Left colon (tissue), 2 donors: ENCODE results near the gene CACNA2D1. TPM values are rescaled to one million over a fixed set of nuclear protein-coding genes. Genes with fewer than 3 reads are reported as not detected.
A peak's percentile ranks its signal among the peaks of the same experiment; 100 is the strongest.

Experiments used
- ATAC-seq: fragments of 200-7000 bp; cut with Tn5 transposase; one replicate; pipeline ENCODE4 v1.9.1; 2020; ENCODE audit warnings: mild to moderate bottlenecking, moderate library complexity
- DNase-seq, 2 donors: peaks; one replicate each; pipeline ENCODE4 v3.0.0-alpha.2; 2020
- intact Hi-C, 2 donors: fragments of 100-400 bp; cut with DNase I in 1 of 2; cut with micrococcal nuclease in 1 of 2; formaldehyde crosslinking; loops; one replicate each; pipeline versions ENCODE4 v1.11.2 to v1.14.0; 2022; cut with DNase I, micrococcal nuclease
- total RNA-seq, 2 donors: library from RNA; stranded (reverse); fragmentation: NEBNext Ultra II Directional; extraction: Animal tissue kit (Norgen Biotek cat#: 25700); gene quantifications; one replicate each; pipeline ENCODE4 v1.2.1, GENCODE V29; 2021
- donor health status: DM: no; HTN: no; CAD: no.
- donor health status: DM: yes; HTN: yes; CAD: no.

Gene CACNA2D1
- total RNA-seq, 2 donors from 2014 or later = 2.5 to 10.9 TPM

GRCh38 chr7:82109288-82109687 lies 334.3 kb downstream of the CACNA2D1 start:
- ATAC-seq (no peak), DNase-seq (no peak)
- intact Hi-C loops = no loop called here

GRCh38 chr7:82106201-82106600 lies 337.4 kb downstream of the CACNA2D1 start:
- DNase-seq = no peak
- intact Hi-C loops = no loop called here
- no peak for ATAC-seq

- no peak for ATAC-seq
- intact Hi-C loops = no loop called here
- no peak for DNase-seq
These were observed 338.1 kb downstream of the CACNA2D1 start for GRCh38 chr7:82105463-82105862.

GRCh38 chr7:82098414-82098813 lies 345.2 kb downstream of the CACNA2D1 start:
- DNase-seq = no peak

GRCh38 chr7:82091126-82091684 lies 352.4 kb downstream of the CACNA2D1 start:
- no peak for DNase-seq

More at GRCh38 chr7:82098414-82098813, 345.2 kb downstream of the CACNA2D1 start:
- ATAC-seq = no peak
- intact Hi-C loops = no loop called here

GRCh38 chr7:82087099-82087498 lies 356.5 kb downstream of the CACNA2D1 start:
- DNase-seq (no peak), ATAC-seq (no peak)
- intact Hi-C loops = no loop called here

More at GRCh38 chr7:82091126-82091684, 352.4 kb downstream of the CACNA2D1 start:
- intact Hi-C loops = no loop called here
- ATAC-seq = no peak

GRCh38 chr7:82085116-82085515 lies 358.5 kb downstream of the CACNA2D1 start:
- DNase-seq (no peak), ATAC-seq (no peak)
- intact Hi-C loops = no loop called here

- intact Hi-C loops = no loop called here
- DNase-seq (no peak), ATAC-seq (no peak)
These were observed 361.8 kb downstream of the CACNA2D1 start for GRCh38 chr7:82081644-82082224.

GRCh38 chr7:82080254-82080927 lies 363.2 kb downstream of the CACNA2D1 start:
- DNase-seq (no peak), ATAC-seq (peak; percentile 34)

GRCh38 chr7:82079527-82079926 lies 364.1 kb downstream of the CACNA2D1 start:
- intact Hi-C loops = no loop called here

More at GRCh38 chr7:82080254-82080927, 363.2 kb downstream of the CACNA2D1 start:
- intact Hi-C loops = no loop called here

GRCh38 chr7:82078807-82079206 lies 364.8 kb downstream of the CACNA2D1 start:
- ATAC-seq (no peak), DNase-seq (no peak)
- intact Hi-C loops = no loop called here

More at GRCh38 chr7:82079527-82079926, 364.1 kb downstream of the CACNA2D1 start:
- ATAC-seq (no peak), DNase-seq (no peak)

- DNase-seq (no peak), ATAC-seq (no peak)
- intact Hi-C loops = no loop called here
These were observed 372.1 kb downstream of the CACNA2D1 start for GRCh38 chr7:82071468-82071867.

GRCh38 chr7:82067628-82068264 lies 375.8 kb downstream of the CACNA2D1 start:
- DNase-seq (no peak), ATAC-seq (no peak)
- intact Hi-C loops = no loop called here

- intact Hi-C loops = no loop called here
- no peak for DNase-seq
- no peak for ATAC-seq
These were observed 386.1 kb downstream of the CACNA2D1 start for GRCh38 chr7:82057476-82057875.

GRCh38 chr7:82056282-82056681 lies 387.3 kb downstream of the CACNA2D1 start:
- no peak for ATAC-seq
- intact Hi-C loops = no loop called here
- no peak for DNase-seq

GRCh38 chr7:82054544-82054943 lies 389.0 kb downstream of the CACNA2D1 start:
- no peak for ATAC-seq
- intact Hi-C loops = no loop called here
- DNase-seq = no peak

GRCh38 chr7:82053453-82054032 lies 390.0 kb downstream of the CACNA2D1 start:
- intact Hi-C loops = no loop called here
- no peak for DNase-seq
- no peak for ATAC-seq

- intact Hi-C loops = no loop called here
- ATAC-seq (no peak), DNase-seq (no peak)
These were observed 392.0 kb downstream of the CACNA2D1 start for GRCh38 chr7:82051601-82052000.

GRCh38 chr7:82050792-82051191 lies 392.8 kb downstream of the CACNA2D1 start:
- ATAC-seq = no peak
- intact Hi-C loops = no loop called here
- DNase-seq = no peak
